SK-N-SH treated with all-trans-retinoic acid at 6 μM for 48 hours (cell line): ENCODE measurements around the gene TRPM2.

ENCODE experiments used
- ATAC-seq: fragments of 200-7000 bp; cut with Tn5 transposase; 3 replicates; pipeline ENCODE4 v1.9.1; 2020; ENCODE audit warnings: mild to moderate bottlenecking, moderate library complexity
- ARNTL ChIP-seq: fragments of 450-650 bp; formaldehyde crosslinking; IDR thresholded peaks from 2 replicates; pipeline ENCODE4 v1.5.0; 2020; ENCODE audit warnings: low read depth, mild to moderate bottlenecking, moderate library complexity, borderline replicate concordance
- BACH2 ChIP-seq: fragments of 250-450 bp; sonication (Bioruptor Pico); IDR thresholded peaks from 2 replicates; pipeline ENCODE4 v1.9.0; 2021; ENCODE audit warnings: mild to moderate bottlenecking, borderline replicate concordance
- CREB5 ChIP-seq: fragments of 250-450 bp; sonication (Bioruptor Pico); IDR thresholded peaks from 2 replicates; pipeline ENCODE4 v1.5.1; 2020; ENCODE audit warnings: low read depth, mild to moderate bottlenecking, moderate library complexity
- CSDC2 ChIP-seq: fragments of 250-450 bp; sonication (Bioruptor Pico); IDR thresholded peaks from 2 replicates; pipeline ENCODE4 v1.5.0; 2020; ENCODE audit warnings: mild to moderate bottlenecking, moderate library complexity
- CSRNP3 ChIP-seq: fragments of 250-450 bp; sonication (Bioruptor Pico); IDR thresholded peaks from 2 replicates; pipeline ENCODE4 v1.5.1; 2021; ENCODE audit warnings: mild to moderate bottlenecking, moderate library complexity
- ESRRG ChIP-seq: fragments of 250-450 bp; sonication (Bioruptor Pico); IDR thresholded peaks from 2 replicates; pipeline ENCODE4 v1.6.1; 2021; ENCODE audit warnings: mild to moderate bottlenecking
- ISL1 ChIP-seq: fragments of 250-450 bp; sonication (Bioruptor Pico); IDR thresholded peaks from 2 replicates; pipeline ENCODE4 v2.1.2; 2022; ENCODE audit warnings: mild to moderate bottlenecking, moderate library complexity
- OSR1 ChIP-seq: fragments of 250-450 bp; sonication (Bioruptor Pico); IDR thresholded peaks from 2 replicates; pipeline ENCODE4 v1.8.0; 2022; ENCODE audit warnings: moderate library complexity, mild to moderate bottlenecking, inconsistent platforms
- POU6F1 ChIP-seq: fragments of 250-450 bp; sonication (Bioruptor Pico); IDR thresholded peaks from 2 replicates; pipeline ENCODE4 v1.8.0; 2021; ENCODE audit warnings: low read depth, mild to moderate bottlenecking, moderate library complexity, borderline replicate concordance
- PPARA ChIP-seq: fragments of 250-450 bp; sonication (Bioruptor Pico); IDR thresholded peaks from 2 replicates; pipeline ENCODE4 v1.5.0; 2020; ENCODE audit warnings: mild to moderate bottlenecking, borderline replicate concordance
- RARB ChIP-seq: fragments of 250-450 bp; sonication (Bioruptor Pico); IDR thresholded peaks from 2 replicates; pipeline ENCODE4 v1.8.0; 2021; ENCODE audit warnings: mild to moderate bottlenecking, moderate library complexity
- SNAI2 ChIP-seq: fragments of 250-450 bp; sonication (Bioruptor Pico); IDR thresholded peaks from 2 replicates; pipeline ENCODE4 v1.5.0; 2020; ENCODE audit warnings: mild to moderate bottlenecking, moderate library complexity
- TOX ChIP-seq: fragments of 250-450 bp; sonication (Bioruptor Pico); IDR thresholded peaks from 2 replicates; pipeline ENCODE4 v1.8.0; 2021; ENCODE audit warnings: mild to moderate bottlenecking, moderate library complexity, borderline replicate concordance
- ZNF70 ChIP-seq: fragments of 450-650 bp; formaldehyde crosslinking; IDR thresholded peaks from 2 replicates; pipeline ENCODE4 v1.5.0; 2020; ENCODE audit warnings: mild to moderate bottlenecking, moderate library complexity
- ZNF8 ChIP-seq: fragments of 450-650 bp; formaldehyde crosslinking; IDR thresholded peaks from 2 replicates; pipeline ENCODE4 v1.5.0; 2020; ENCODE audit warnings: mild to moderate bottlenecking, moderate library complexity
- TF ChIP-seq, protein P1 (sequence below): fragments of 250-450 bp; sonication (Bioruptor Pico); IDR thresholded peaks from 2 replicates; pipeline ENCODE4 v1.8.0; 2020; ENCODE audit warnings: mild to moderate bottlenecking, moderate library complexity, borderline replicate concordance

Gene TRPM2

GRCh38 chr21:44365967-44366585, 12.7 kb downstream of the TRPM2 start (continued):
- TF ChIP-seq, protein P1, sequence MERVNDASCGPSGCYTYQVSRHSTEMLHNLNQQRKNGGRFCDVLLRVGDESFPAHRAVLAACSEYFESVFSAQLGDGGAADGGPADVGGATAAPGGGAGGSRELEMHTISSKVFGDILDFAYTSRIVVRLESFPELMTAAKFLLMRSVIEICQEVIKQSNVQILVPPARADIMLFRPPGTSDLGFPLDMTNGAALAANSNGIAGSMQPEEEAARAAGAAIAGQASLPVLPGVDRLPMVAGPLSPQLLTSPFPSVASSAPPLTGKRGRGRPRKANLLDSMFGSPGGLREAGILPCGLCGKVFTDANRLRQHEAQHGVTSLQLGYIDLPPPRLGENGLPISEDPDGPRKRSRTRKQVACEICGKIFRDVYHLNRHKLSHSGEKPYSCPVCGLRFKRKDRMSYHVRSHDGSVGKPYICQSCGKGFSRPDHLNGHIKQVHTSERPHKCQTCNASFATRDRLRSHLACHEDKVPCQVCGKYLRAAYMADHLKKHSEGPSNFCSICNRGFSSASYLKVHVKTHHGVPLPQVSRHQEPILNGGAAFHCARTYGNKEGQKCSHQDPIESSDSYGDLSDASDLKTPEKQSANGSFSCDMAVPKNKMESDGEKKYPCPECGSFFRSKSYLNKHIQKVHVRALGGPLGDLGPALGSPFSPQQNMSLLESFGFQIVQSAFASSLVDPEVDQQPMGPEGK (CRISPR knock-in tag): no peak
- TF ChIP-seq CSDC2 (CRISPR knock-in tag): no peak

DNA sequence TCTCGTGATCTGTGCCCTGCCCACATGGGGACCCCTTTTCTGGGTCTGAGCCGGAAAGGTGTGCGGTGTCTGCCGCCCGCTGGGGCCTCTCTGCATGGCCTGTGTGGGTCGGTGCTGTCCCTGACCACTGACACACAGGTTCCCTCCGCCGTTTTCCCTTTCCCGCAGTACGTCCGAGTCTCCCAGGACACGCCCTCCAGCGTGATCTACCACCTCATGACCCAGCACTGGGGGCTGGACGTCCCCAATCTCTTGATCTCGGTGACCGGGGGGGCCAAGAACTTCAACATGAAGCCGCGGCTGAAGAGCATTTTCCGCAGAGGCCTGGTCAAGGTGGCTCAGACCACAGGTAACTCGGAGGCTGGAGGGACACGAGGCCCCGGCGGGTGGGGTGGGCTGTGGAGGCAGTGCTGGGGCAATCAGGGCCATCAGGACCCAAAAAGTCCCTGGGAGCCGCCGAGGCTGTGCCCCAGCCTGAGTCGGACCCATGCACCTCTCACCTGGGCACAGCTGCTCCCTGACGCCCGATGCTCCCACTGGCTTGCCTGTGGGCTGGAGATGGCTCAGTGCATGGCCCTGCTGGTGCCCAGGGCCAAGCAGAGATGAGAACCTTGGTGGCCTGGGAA, 13.3 kb downstream of the TRPM2 start:
- TF ChIP-seq POU6F1 (CRISPR knock-in tag): no peak
- TF ChIP-seq ZNF8 (CRISPR knock-in tag): no peak
- no peak for TF ChIP-seq CSDC2 (CRISPR knock-in tag)
- TF ChIP-seq RARB (CRISPR knock-in tag): no peak
- TF ChIP-seq OSR1: no peak
- no peak for TF ChIP-seq CREB5 (CRISPR knock-in tag)
- TF ChIP-seq ISL1: no peak
- no peak for TF ChIP-seq ZNF70 (CRISPR knock-in tag)
- no peak for ATAC-seq

DNA sequence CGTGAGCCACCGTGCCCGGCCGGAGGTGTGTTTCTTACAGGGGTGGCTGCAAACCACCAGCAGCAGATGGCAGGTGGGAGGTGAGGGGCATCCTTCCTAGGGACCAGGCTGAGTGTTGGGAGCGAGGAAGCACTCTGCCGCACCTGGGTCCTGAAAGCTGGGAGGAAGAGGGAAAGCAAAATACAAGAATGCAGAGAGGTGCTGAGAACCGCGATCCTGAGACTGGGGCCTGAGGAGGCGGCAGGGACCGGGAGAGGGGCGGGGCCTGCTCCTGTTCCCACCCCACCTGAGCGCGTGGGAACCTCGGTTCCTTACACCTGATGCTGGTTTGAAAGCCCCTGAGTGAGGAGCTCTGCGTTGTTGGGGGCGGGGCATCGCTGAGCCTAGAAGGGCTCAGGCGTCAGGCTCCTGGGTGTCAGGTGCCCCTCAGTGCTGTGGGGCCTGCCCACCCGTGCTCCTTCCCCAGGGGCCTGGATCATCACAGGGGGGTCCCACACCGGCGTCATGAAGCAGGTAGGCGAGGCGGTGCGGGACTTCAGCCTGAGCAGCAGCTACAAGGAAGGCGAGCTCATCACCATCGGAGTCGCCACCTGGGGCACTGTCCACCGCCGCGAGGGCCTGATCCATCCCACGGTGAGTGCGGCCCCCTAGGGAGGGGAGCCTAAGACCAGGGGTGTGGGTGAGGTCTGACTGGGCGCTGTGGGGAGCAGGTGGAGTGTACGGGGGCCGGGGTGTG, 15.5 kb downstream of the TRPM2 start:
- ATAC-seq: peak; percentile 48; the same call in 2 of the 3 replicates
- TF ChIP-seq ARNTL (no peak), CREB5 (CRISPR knock-in tag) (no peak), OSR1 (no peak), POU6F1 (CRISPR knock-in tag) (no peak), CSRNP3 (CRISPR knock-in tag) (no peak), TOX (CRISPR knock-in tag) (no peak), CSDC2 (CRISPR knock-in tag) (no peak), BACH2 (CRISPR knock-in tag) (no peak)

- peak; percentile 52 for ATAC-seq
- TF ChIP-seq ESRRG (CRISPR knock-in tag): no peak
- no peak for TF ChIP-seq PPARA
- TF ChIP-seq OSR1: no peak
- TF ChIP-seq SNAI2 (CRISPR knock-in tag): no peak
- no peak for TF ChIP-seq ZNF8 (CRISPR knock-in tag)
- TF ChIP-seq TOX (CRISPR knock-in tag): no peak
- TF ChIP-seq ISL1: no peak
Observed at GRCh38 chr21:44370027-44370735, 16.8 kb downstream of the TRPM2 start.
